ENCODE data around the gene KCNMA1. TPM values are rescaled to one million over a fixed set of nuclear protein-coding genes. Genes with fewer than 3 reads are reported as not detected.

KCNMA1 gene
- total and polyA plus RNA-seq, 9 of the 15 experiments (the other 6 are each of a cell fraction or from before 2014, with no cell fraction given): 0.01 to 0.95 (median 0.15) TPM; not detected in 4

GRCh38 chr10:77068272-77068671 lies 569.3 kb downstream of the KCNMA1 start:
- in situ Hi-C loops (cut with MboI): no loop called here
- TF ChIP-seq CUX1 (CRISPR knock-in tag; IDR thresholded peaks at IDR 0.05) (no peak), MAZ (CRISPR knock-in tag; conservative IDR thresholded peaks at IDR 0.05 in 1 of 2, IDR thresholded peaks at IDR 0.05 in 1 of 2) (no peak), MEF2A (IDR thresholded peaks at IDR 0.05; ENCODE audit: control insufficient read depth, low read depth, low read length) (no peak), HDAC8 (tag; IDR thresholded peaks at IDR 0.05) (no peak), ZNF217 (CRISPR knock-in tag; IDR thresholded peaks at IDR 0.05) (no peak)
- TF ChIP-seq, protein P1, sequence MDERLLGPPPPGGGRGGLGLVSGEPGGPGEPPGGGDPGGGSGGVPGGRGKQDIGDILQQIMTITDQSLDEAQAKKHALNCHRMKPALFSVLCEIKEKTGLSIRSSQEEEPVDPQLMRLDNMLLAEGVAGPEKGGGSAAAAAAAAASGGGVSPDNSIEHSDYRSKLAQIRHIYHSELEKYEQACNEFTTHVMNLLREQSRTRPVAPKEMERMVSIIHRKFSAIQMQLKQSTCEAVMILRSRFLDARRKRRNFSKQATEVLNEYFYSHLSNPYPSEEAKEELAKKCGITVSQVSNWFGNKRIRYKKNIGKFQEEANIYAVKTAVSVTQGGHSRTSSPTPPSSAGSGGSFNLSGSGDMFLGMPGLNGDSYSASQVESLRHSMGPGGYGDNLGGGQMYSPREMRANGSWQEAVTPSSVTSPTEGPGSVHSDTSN (CRISPR knock-in tag; IDR thresholded peaks at IDR 0.05; ENCODE audit: low read depth): no peak
- TF ChIP-seq, protein P1 (tag; conservative IDR thresholded peaks at IDR 0.05; ENCODE audit: low read depth): no peak

More at GRCh38 chr10:77068272-77068671, 569.3 kb downstream of the KCNMA1 start:
- no peaks in the 10 kb centered on the region for H3K79me2 ChIP-seq (ENCODE audit: control insufficient read depth, insufficient read depth, low read length)
- H3K4me3 ChIP-seq: no peak overlapping the region
- peaks cover 0 to 16% of the 10 kb centered on the region in 2 experiments; a peak in 2 of 5 replicates for H3K27me3 ChIP-seq (ENCODE audit: control insufficient read depth in 2 of 2, insufficient read depth in 2 of 2, low read length in 2 of 2)
- H3K4me1 ChIP-seq (replicated peaks in 1 of 2; ENCODE audit: control insufficient read depth in 2 of 2, insufficient read depth in 2 of 2, low read length in 2 of 2): no peaks in the 10 kb centered on the region
- intact Hi-C loops (cut with micrococcal nuclease): no loop called here
- no peak overlapping the region for H3K9ac ChIP-seq (ENCODE audit: insufficient read depth in 1 of 2, low read depth in 2 of 2, low read length in 2 of 2)
- no peaks in the 10 kb centered on the region for H4K20me1 ChIP-seq (replicated peaks; ENCODE audit: control insufficient read depth, insufficient read depth, low read length)
- no peaks in the 10 kb centered on the region for H3K36me3 ChIP-seq (ENCODE audit: control insufficient read depth, insufficient read depth, low read length)
- 2% methylated on average over 4 of the region's 4 CpGs for WGBS (ENCODE audit: insufficient coverage, low coverage, missing lambda C conversion rate)
- ChIA-PET POLR2A (no interaction called here), CTCF (ENCODE audit: low intra/inter-chr PET ratio) (no interaction called here)
- FAIRE-seq: no peak
- H3K9me3 ChIP-seq (replicated peaks; ENCODE audit: control insufficient read depth, insufficient read depth, low read depth, low read length): no peaks in the 10 kb centered on the region
- no peak overlapping the region for H3K27ac ChIP-seq (ENCODE audit: extremely low read depth, low read depth, low read length)
- H2AFZ ChIP-seq (ENCODE audit: low read depth, low read length): no peak overlapping the region
- no peak overlapping the region for H3K4me2 ChIP-seq (ENCODE audit: insufficient read depth, low read length)
- DNase-seq (ENCODE audit: extremely low read depth in 1 of 4, low spot score in 3 of 4): no peak
- H3K9me1 ChIP-seq (ENCODE audit: control insufficient read depth, insufficient read depth, low read length): no peaks in the 10 kb centered on the region
- no TSS peak for BruUV-seq (replicated peaks)
- no peak for ATAC-seq
